GM18870 (cell line): Measurements from ENCODE around the gene DCTPP1.
"Not testable (repeated sequence)": the region's sequence is repeated elsewhere in the genome, so short reads cannot be mapped to it uniquely, and the experiment has no call there.

ENCODE experiments used
- ATAC-seq: cut with Tn5 transposase; IDR thresholded peaks from one replicate; pipeline ENCODE4 v1.9.1; 2021; ENCODE audit warnings: moderate library complexity; ENCODE audit not compliant: unreplicated experiment

Gene DCTPP1

DNA sequence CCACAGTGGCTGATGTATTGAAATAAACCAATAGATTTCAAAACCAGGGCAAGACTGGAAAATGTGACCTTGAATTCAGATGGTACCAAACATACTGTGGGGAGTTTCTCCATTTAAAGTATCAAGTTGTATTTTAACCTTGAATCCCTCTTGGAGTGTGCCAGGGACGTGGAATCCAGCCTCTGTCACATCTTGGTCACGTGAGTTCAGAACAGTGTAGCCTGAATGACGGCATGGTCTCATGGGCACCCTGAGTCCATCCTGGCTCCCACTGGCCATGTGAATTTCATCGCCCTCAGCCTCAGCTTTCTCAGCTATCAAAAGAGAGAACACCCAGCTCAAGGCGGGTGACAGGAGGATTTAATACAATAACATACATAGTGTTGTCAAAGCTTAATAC lies 15.7 kb downstream of the DCTPP1 start:
- no peak for ATAC-seq

DNA sequence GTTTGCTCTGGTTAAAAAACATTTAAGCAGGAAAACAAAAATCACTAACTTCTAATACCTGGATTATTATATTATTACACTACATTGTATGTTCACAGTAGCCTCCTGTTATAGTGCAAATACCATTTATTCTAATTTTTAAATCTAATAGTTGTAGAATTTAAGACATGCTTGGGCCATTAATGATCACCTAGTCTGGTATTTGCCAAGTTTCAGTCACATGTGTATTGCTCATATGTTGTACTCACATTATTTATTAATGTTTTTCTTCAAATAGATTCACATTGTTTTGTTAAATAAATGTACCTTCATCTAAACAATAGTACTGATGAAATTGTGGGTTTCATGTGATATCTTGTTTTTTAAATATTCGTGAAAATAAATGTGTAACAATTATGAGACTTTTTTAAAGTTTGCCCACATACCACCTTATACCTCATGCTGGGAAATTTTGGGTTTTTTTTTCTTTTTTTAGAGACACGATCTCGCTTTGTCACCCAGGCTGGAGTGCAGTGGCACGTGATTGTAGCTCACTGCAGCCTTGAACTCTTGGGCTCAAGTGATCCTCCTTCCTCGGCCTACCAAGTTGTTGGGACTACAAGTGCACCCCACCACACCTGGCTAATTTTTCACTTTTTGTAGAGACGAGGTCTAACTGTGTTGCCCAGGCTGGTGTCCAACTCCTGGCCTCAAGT lies 16.6 kb downstream of the DCTPP1 start:
- no peak for ATAC-seq

DNA sequence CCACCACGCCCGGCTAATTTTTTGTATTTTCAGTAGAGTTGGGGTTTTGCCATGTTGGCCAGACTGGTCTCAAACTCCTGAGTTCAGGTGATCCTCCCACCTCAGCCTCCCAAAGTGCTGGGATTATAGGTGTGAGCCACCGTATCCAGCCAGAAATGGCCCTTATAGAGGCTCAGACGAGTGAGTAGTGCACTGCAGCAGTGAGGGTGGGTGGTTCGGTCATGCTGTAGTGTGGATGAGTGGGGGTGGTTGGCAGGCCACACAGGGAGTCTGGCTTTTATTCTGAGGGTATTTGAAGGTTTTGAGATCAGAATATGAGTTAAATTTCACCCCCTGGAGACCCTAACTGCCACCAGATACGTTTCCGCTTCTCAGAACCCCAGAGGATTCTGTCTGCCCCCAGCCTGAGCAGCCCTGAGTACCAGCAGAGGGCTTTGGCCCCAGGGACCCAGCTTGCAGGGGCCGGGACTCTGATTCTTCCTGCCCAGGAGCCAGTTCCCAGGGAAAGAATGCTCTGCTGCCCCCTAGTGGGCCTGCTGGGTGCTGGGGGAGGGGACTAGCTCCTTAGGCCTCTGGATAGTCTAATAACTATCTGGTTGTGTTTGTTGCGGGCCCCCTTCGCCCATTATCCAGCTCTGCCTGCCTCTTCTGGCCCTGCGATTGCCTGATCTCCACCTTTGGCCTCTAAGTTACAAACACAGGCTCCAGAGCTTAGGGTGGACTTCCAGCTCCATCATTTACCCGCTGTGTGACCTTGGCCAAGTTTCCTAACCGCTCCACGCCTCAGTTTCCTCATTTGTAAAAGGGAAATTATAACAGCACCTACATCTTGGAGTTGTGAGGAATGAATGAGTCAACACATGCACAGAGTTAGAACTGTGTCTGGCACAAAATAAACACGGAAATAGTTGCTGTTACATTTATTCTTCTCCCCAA lies 20.4 kb downstream of the DCTPP1 start:
- peak; percentile 41 for ATAC-seq

DNA sequence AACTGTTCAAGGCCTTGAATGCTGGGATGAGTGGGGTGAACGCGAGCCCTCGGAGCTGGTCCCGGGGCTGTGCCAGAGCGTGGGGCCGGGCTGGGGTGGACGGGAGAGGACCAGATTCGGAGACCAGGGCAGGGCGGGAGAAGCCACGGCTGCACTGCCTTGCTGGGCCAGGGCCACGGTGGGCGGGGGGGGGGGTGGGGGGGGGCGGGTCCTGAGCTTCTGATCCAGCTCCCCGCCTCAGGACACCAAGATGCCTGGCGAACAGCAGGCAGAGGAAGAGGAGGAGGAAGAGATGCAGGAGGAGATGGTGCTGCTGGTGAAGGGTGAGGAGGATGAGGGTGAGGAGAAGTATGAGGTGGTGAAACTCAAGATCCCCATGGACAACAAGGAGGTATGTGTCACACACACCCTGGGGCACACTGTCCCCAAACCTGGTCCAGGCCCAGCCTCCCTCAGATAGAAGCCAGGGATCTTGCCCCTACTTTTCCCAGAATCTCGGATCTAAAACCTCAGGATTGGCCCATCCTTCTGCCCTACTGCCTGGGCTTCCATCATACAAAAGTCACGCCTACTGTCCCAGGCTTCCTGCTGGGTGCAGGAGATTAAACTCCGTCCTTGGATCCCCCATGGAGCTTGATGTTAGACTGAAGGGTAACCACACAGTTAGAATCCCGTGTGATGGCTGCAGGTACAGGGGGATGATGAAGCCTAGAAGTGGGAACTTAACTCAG lies 21.9 kb downstream of the DCTPP1 start:
- no peak for ATAC-seq

DNA sequence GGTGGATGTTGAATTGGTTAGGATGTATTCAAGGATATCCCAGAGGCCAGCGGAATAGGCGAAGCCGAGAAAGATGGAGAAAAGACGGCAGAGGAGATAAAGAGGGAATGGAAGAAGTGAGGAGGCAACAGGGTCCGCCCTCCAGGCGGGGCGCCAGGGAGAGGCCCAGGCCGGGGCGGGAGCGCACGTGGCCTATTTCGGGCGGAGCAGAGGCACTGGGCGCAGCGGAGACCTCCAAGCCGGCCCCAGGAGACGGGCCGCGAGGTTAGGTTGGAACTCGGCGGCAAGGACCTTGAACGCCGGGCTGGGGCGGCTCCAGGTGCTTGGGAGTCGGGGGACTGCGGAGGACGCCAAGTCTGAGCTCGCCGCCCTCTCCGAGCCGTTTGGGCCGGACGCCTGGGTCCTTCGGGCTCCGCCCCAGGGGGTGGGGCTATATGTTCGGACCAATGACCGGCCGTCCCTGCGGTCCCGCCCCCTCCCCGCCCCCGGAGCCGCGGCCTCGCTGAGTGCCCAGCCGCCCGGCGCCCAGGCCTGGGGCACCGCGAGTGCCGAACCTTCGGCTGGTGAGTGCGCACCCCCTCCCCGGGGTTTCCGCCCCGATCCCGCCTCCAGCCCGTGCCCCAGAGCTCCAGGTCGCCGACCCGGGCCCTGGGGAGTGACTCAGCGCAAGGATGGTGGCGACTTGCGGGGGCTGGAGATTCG lies 22.6 kb downstream of the DCTPP1 start, which contains the start of gene ZNF771:
Gene ZNF771 (plus strand): TSS at position 505 of the 702 bp plus-strand sequence. CDS start 448 bp downstream, outside the sequence.
- peak; percentile 48 for ATAC-seq

DNA sequence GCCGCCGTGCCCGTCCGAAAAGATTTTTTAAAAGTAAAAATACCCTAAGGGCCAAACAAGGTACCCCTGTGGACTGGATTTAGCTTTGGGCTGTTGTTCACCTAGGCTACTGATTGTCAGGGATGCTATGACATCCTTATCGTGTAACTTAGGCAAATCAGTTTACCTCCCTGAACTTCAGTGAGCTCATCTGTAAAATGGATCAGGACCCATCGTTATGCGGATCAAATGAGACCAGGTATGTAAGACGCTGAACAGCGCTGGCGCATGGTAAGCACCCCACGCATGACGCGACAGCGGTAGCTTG lies 23.1 kb downstream of the DCTPP1 start:
- no peak for ATAC-seq

DNA sequence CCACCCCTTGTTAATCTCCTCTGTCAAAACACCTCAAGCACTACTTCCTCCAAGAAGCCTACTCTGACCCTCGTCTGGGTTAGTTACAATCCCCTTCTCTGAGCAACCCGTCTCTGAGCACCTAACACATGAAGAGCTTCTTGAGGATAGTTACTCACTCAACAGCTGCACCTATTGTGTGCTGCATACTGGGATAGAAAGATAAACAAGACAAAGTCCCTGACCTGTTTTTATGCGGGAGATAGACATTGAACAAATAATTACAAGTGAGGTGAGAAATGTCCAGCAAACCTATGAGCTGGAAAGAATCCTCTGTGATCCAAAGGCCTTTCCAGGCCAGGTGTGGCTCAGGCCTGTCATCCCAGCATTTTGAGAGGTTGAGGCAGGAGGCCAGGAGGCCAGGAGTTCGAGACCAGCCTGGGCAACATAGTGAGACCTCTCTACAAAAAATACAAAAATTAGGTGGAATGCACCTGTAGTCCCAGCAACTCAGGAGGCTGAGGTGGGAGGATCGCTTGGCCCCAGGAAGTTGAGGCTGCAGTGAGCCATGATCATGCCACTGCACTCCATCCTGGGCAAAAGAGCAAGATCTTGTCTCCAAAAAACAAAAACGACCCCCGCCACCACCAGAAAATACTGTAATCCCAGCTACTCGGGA lies 27.9 kb downstream of the DCTPP1 start:
- ATAC-seq: no peak

DNA sequence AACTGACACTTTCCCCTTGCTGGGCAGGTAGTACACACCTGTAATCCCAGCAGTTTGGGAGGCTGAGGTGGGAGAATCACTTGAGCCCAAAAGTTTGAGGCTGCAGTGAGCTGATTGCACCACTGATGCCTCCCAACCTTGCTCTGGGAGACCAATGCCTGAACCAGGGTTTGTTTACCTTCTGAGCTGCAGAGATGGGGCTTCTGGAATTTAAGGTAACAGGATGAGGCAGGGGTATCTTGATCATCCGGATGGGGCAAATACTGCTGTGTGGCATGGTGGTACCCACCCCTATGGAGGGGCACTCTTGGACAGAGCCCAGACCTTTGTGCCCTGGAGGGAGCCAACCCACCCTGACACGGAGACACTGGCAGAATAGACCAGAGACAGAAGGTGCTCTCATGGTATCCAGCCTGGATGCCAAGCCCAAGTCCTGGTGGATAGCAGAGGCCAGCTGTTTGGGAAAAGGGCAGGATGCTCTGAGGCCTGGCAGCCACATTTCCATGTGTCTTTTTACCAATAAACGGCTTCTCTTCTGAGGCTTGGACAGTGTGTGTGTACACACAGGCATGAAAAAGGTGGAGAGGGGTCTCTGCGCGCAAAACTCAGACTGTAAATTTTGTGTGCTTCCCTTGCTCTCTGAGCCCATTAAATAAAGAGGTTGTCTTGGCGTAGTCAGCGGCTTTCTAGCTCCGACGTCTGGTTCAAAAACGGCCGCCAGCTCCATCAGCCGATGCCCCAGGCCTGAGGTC lies 30.2 kb downstream of the DCTPP1 start:
- no peak for ATAC-seq

DNA sequence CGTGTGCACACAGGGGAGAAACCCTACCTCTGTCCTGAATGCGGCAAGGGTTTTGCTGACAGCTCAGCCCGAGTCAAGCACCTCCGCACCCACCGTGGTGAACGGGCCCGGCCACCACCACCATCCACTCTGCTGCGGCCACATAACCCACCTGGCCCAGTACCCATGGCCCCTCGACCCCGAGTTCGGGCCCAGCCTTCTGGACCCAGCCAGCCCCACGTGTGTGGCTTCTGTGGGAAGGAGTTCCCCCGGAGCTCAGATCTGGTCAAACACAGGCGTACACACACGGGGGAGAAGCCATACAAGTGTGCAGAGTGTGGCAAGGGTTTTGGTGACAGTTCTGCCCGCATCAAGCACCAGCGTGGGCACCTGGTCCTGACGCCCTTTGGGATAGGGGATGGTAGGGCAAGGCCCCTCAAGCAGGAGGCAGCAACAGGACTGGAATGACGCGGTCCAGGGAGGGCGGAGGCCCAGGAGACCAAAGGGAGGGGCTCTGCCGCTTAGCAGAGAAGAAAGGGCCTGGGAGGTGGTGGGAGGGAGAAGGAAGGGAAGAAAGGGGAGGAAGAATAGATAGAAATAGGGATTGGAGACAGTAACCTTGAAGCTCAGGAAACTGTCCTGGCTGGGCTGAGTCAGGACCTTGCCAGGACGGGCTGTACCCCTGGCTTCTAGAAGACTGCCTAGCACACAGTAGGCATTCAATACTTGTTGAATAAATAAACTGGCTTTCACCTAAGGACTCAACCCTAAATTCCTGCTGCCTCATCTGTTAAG lies 31.0 kb downstream of the DCTPP1 start:
- ATAC-seq: no peak

DNA sequence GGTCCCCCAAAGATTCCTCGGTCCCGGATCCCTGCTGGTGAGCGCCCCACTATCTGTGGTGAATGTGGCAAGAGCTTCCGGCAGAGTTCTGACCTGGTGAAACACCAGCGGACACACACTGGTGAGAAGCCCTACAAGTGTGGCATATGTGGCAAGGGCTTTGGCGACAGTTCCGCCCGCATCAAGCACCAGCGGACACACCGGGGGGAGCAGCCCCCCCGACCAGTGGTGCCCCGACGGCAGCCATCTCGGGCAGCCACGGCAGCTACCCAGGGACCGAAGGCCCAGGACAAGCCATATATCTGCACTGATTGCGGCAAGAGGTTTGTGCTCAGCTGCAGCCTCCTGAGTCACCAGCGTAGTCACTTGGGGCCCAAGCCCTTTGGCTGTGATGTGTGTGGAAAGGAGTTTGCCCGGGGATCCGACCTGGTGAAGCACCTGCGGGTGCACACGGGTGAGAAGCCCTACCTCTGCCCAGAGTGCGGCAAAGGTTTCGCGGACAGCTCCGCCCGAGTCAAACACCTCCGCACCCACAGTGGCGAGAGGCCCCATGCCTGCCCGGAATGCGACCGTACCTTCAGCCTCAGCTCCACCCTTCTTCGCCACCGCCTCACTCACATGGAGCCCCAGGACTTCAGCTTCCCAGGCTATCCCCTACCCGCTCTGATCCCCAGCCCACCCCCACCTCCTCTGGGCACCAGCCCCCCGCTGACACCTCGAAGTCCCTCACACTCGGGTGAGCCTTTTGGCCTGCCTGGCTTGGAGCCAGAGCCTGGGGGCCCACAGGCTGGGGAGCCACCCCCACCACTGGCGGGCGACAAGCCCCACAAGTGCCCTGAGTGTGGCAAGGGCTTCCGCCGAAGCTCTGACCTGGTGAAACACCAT lies 31.8 kb downstream of the DCTPP1 start:
- ATAC-seq: no peak

DNA sequence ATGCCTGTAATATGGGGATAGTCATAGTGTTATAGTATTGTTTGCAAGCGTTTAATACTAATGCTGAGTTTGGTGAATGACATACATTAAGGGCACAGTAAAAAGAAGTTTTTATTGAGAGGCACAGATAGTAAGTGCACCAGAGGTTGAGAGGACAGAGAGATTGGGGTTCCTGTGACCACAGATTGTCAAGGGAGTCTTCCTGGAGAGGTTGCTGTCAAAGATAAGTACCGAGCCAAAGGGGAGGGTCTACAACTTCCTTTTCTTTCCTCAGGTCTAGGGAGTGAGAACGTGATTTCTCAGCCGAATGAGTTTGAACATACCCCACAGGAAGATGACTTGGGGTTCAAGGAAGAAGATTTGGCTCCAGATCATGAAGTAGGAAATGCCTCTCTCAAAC lies 32.8 kb downstream of the DCTPP1 start:
- no peak for ATAC-seq

DNA sequence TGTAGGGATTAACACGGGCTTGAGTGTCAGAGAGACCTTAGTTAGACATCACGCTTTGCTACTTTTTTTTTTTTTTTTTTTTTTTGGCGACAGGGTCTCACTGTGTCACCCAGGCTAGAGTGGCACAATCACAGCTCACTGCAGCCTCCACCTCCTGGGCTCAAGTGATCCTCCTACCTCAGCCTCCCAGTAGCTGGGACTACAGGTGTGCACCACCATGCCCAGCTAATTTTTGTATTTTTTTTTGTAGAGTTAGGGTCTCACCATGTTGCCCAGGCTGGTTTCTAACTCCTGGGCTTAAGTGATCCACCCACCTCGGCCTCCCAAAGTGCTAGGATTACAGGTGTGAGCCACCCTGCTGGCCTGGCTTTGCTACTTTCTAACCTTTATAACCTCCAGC lies 33.2 kb downstream of the DCTPP1 start:
- not testable (repeated sequence) for ATAC-seq

DNA sequence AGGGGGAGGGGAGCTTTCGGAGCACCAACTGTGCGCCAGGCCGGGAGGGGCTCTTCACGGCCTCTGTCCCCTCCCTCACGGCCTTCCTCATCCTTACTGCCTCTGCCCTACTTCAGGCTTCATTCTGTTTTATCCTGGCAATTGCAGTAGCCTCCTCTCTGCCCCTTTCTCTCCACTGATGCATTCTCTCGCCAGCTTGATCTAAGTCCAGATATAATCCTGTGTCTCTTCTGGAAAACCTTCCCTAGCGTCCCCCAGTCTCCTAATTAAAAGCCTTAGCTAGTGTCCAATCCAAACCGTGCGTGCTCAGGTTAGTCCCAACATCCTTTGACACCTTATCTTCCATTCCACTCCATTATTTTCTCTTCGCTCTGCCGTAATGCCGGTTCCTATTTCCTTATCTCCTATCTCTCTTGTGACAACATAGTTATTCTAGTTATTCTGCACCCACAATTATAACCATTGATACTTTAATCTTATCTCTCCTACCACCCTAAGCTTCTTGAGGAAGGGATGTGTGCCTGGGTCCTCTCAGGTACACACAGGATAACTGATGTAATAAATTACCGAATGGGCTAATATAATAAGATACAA lies 33.7 kb downstream of the DCTPP1 start:
- ATAC-seq: no peak

DNA sequence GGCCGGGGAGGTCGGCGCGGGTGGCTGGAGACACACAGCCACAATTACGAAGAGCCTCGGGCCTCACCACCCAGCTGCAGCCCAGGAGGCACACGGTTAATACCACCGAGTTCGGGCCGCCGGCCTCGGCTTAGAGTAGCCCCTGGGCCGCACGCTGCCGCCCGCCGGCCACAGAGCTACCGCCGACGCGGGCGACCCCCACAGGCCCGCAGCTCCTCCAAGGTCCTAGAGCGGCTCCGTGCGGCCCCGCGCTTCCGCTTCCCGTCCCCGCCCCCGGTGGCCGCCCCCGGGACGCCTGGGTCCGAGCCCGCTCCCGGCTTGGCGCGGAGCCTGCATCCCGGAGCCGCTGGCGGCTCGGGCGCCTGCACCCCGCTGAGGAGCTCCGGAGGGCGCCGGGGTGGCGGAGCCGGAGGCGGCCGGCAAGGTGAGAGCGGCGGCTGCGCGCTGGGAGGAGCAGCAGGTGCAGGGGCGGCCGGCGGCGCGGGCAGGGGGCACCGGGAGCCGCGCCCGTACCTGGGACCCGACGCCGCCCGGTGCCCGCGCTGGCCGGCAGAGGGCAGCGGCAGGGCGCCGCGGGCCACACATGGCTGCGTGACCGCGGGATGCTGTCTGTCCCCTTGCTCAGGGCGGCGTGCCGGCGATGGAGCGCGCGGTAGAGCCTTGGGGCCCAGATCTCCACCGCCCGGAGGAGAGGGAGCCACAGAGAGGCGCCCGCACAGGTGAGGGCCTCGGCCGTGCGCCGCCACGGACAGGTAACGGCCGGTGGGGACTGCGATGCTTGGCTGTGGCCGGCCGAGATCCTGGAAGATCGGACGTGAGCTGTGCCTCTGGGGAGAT lies 34.5 kb downstream of the DCTPP1 start, which contains the start of gene ZNF48:
Gene ZNF48 (plus strand): TSS at position 266 of the 837 bp plus-strand sequence. CDS start 375 bp downstream, at position 641.
- no peak for ATAC-seq

DNA sequence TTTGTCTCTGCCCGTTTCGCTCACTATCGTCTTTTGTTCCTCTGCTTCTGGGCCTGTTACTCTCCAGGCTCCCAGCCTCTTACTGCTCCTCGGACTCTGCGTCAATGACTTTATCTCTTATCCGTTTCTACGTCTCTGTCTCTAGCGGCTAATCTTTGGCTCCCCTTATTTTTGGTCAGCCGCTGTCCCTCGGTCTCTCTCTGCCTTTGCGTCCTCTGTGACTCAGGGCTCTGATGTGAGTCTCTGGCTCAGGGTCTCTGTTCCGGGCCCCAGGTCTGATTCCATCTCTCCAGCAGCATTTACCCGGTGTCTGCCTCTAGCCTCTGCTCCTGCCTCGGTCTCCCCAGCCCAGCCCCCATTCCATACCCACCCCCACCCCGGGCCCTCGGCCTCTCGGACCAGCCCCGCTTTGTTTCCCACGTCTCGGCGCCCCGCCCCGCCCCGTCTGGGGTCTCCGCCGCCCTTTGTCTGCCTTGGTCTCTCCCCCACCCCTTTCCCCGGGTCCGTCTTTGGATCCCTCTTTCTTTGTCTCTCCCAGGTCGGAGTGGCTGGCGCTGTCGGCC lies 35.2 kb downstream of the DCTPP1 start:
- no peak for ATAC-seq

DNA sequence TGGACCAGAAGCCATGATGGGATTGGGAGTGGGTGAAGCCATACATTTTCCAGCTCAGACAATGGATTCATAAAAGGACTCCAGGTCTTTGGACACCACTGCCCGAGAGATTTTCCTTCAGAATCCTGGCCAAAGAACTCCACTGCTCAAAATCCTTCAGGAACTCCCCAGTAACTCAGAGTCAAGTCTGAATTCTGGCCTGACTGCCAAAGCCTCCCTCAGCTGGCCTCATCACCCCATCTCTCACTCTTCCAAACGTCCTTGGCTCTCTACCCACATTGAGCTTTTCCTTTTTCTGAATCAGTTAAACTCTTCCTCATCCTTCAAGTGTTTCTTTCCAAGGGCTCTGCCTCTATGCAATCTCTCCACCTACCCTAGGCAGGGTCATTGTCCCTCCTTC lies 46.3 kb downstream of the DCTPP1 start:
- ATAC-seq: no peak
